DOHH2 (cell line): Measurements from ENCODE around the gene FRAS1.

ENCODE experiments used
- H3F3A ChIP-seq: fragments of 200-600 bp; sonication (generic), shearing (Covaris generic); 2 replicates; pipeline ENCODE4 v1.6.0; 2016; ENCODE audit warnings: antibody characterized with exemption, mild to moderate bottlenecking; ENCODE audit not compliant: control insufficient read depth, insufficient read depth
- H3K27ac ChIP-seq: fragments of 200-600 bp; sonication (generic); 2 replicates; pipeline ENCODE4 v1.5.1; 2014; ENCODE audit warnings: low read depth, mild to moderate bottlenecking, low read length, moderate library complexity
- H3K27me3 ChIP-seq: fragments of 200-600 bp; sonication (generic); 2 replicates; pipeline ENCODE4 v1.6.1; 2014; ENCODE audit warnings: mild to moderate bottlenecking, low read length, mixed read lengths; ENCODE audit not compliant: control insufficient read depth
- H3K36me3 ChIP-seq: fragments of 200-600 bp; sonication (generic); 2 replicates; pipeline ENCODE4 v1.6.1; 2014; ENCODE audit warnings: mild to moderate bottlenecking, low read length, moderate library complexity, mixed read lengths; ENCODE audit not compliant: control insufficient read depth
- H3K4me1 ChIP-seq: fragments of 200-600 bp; sonication (generic); 2 replicates; pipeline ENCODE4 v1.6.1; 2014; ENCODE audit warnings: mild to moderate bottlenecking, low read length, mixed read lengths; ENCODE audit not compliant: control insufficient read depth
- H3K4me2 ChIP-seq: fragments of 200-600 bp; sonication (generic); 2 replicates; pipeline ENCODE4 v1.6.0; 2014; ENCODE audit warnings: mild to moderate bottlenecking, low read length, moderate library complexity
- H3K4me3 ChIP-seq: fragments of 200-600 bp; sonication (generic); 2 replicates; pipeline ENCODE4 v1.5.1; 2014; ENCODE audit warnings: mild to moderate bottlenecking, low read length, mixed read lengths
- H3K79me2 ChIP-seq: fragments of 200-600 bp; sonication (generic); 2 replicates; pipeline ENCODE4 v1.6.1; 2014; ENCODE audit warnings: mild to moderate bottlenecking, low read length, mixed read lengths; ENCODE audit not compliant: control insufficient read depth
- H3K9me2 ChIP-seq: fragments of 200-600 bp; sonication (generic); replicated peaks from 2 replicates; pipeline ENCODE4 v1.6.1; 2014; ENCODE audit warnings: mild to moderate bottlenecking, low read length, mixed read lengths; ENCODE audit not compliant: control insufficient read depth
- H3K9me3 ChIP-seq: fragments of 200-600 bp; sonication (generic); 2 replicates; pipeline ENCODE4 v1.6.1; 2014; ENCODE audit warnings: antibody characterized with exemption, low read length, mixed read lengths; ENCODE audit not compliant: control insufficient read depth, insufficient read depth
- H4K20me1 ChIP-seq: fragments of 200-600 bp; sonication (generic); 2 replicates; pipeline ENCODE4 v1.6.0; 2014; ENCODE audit warnings: low read depth, mild to moderate bottlenecking, antibody characterized with exemption, low read length, moderate library complexity; ENCODE audit not compliant: control insufficient read depth, insufficient read depth
- CTCF ChIP-seq: fragments of 200-600 bp; sonication (generic); IDR thresholded peaks from one replicate; pipeline ENCODE4 v1.5.1; 2014; ENCODE audit warnings: antibody characterized with exemption, mild to moderate bottlenecking, low read depth, low read length; ENCODE audit not compliant: poor library complexity, severe bottlenecking
- EZH2phosphoT487 ChIP-seq: fragments of 200-600 bp; sonication (generic); IDR thresholded peaks from 2 replicates; pipeline ENCODE4 v1.6.1; 2017; ENCODE audit warnings: borderline replicate concordance, mild to moderate bottlenecking, antibody characterized with exemption, low read length, moderate library complexity, mixed read lengths

FRAS1 gene

GRCh38 chr4:78439328-78439727 is 382.2 kb downstream of the FRAS1 start:
- Histone ChIP-seq H3F3A (no peaks in the 10 kb centered on the region), H3K27me3 (peaks cover 5% of the 10 kb centered on the region), H3K36me3 (no peaks in the 10 kb centered on the region), H3K79me2 (no peaks in the 10 kb centered on the region), H3K4me1 (no peaks in the 10 kb centered on the region), H3K9me3 (no peaks in the 10 kb centered on the region), H3K4me2 (no peak overlapping the region), H3K9me2 (no peaks in the 10 kb centered on the region), H3K4me3 (no peak overlapping the region), H4K20me1 (no peaks in the 10 kb centered on the region), H3K27ac (no peak overlapping the region)
- no peak for TF ChIP-seq CTCF
- no peak for TF ChIP-seq EZH2phosphoT487

DNA sequence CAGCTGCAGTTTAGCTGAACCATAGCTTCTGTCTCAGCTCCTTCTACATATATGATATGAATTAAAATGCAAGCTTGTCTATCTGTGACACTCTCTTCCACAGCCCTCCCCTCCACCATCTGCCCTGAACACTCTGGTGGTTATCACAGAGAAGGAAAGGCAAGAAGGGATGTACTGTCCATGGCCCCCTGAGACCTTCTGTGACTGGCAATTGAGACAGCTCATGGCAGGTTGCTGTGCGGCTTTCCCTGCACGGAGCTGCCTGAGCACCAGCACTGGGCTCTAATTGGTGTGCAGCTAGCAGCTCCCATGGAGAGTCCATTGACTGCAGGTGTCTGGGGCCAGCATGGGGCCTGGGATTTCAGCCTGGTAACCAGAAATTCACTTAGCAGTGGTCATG is 384.6 kb downstream of the FRAS1 start:
- H3K4me3 ChIP-seq, result no peak overlapping the region
- H3K36me3 ChIP-seq, result no peaks in the 10 kb centered on the region
- H3K27ac ChIP-seq, result no peak overlapping the region
- H3K4me2 ChIP-seq, result no peak overlapping the region
- H3K4me1 ChIP-seq, result no peaks in the 10 kb centered on the region
- H3K79me2 ChIP-seq, result no peaks in the 10 kb centered on the region
- no peaks in the 10 kb centered on the region for H4K20me1 ChIP-seq
- no peaks in the 10 kb centered on the region for H3F3A ChIP-seq
- no peak for TF ChIP-seq EZH2phosphoT487
- TF ChIP-seq CTCF, result no peak
- no peaks in the 10 kb centered on the region for H3K9me3 ChIP-seq
- H3K9me2 ChIP-seq, result no peaks in the 10 kb centered on the region
- H3K27me3 ChIP-seq, result peaks cover 5% of the 10 kb centered on the region

- H3K9me2 ChIP-seq, result no peaks in the 10 kb centered on the region
- H3K4me3 ChIP-seq, result no peak overlapping the region
- H3K36me3 ChIP-seq, result no peaks in the 10 kb centered on the region
- no peaks in the 10 kb centered on the region for H3K27me3 ChIP-seq
- H3K4me2 ChIP-seq, result no peak overlapping the region
- H3K79me2 ChIP-seq, result no peaks in the 10 kb centered on the region
- no peaks in the 10 kb centered on the region for H4K20me1 ChIP-seq
- no peak overlapping the region for H3K27ac ChIP-seq
- TF ChIP-seq CTCF, result no peak
- no peak for TF ChIP-seq EZH2phosphoT487
- H3K9me3 ChIP-seq, result no peaks in the 10 kb centered on the region
- H3K4me1 ChIP-seq, result no peaks in the 10 kb centered on the region
- no peaks in the 10 kb centered on the region for H3F3A ChIP-seq
These were observed 389.5 kb downstream of the FRAS1 start for GRCh38 chr4:78446619-78447018.

GRCh38 chr4:78451407-78451806 is 394.3 kb downstream of the FRAS1 start:
- no peak overlapping the region for H3K27ac ChIP-seq
- no peaks in the 10 kb centered on the region for H3K27me3 ChIP-seq
- H3K4me2 ChIP-seq, result no peak overlapping the region
- H3K4me1 ChIP-seq, result no peaks in the 10 kb centered on the region
- no peaks in the 10 kb centered on the region for H3K9me2 ChIP-seq
- no peaks in the 10 kb centered on the region for H3K79me2 ChIP-seq
- no peak for TF ChIP-seq EZH2phosphoT487
- TF ChIP-seq CTCF, result no peak
- no peaks in the 10 kb centered on the region for H3K9me3 ChIP-seq
- H4K20me1 ChIP-seq, result no peaks in the 10 kb centered on the region
- no peaks in the 10 kb centered on the region for H3K36me3 ChIP-seq
- H3F3A ChIP-seq, result no peaks in the 10 kb centered on the region
- H3K4me3 ChIP-seq, result no peak overlapping the region
